NCI-H1105 treated with DMSO at 0.1 percent for 48 hours (cell line): ENCODE measurements around the gene CCDC107.

Experiments
- DNase-seq: peaks from one replicate; lab custom pipeline; 2025; lab: John Stamatoyannopoulos, UW

CCDC107 gene

GRCh38 chr9:35684921-35685320 is 26.8 kb downstream of the CCDC107 start:
- DNase-seq = no peak

GRCh38 chr9:35685506-35685905 is 27.4 kb downstream of the CCDC107 start:
- DNase-seq = no peak

DNA sequence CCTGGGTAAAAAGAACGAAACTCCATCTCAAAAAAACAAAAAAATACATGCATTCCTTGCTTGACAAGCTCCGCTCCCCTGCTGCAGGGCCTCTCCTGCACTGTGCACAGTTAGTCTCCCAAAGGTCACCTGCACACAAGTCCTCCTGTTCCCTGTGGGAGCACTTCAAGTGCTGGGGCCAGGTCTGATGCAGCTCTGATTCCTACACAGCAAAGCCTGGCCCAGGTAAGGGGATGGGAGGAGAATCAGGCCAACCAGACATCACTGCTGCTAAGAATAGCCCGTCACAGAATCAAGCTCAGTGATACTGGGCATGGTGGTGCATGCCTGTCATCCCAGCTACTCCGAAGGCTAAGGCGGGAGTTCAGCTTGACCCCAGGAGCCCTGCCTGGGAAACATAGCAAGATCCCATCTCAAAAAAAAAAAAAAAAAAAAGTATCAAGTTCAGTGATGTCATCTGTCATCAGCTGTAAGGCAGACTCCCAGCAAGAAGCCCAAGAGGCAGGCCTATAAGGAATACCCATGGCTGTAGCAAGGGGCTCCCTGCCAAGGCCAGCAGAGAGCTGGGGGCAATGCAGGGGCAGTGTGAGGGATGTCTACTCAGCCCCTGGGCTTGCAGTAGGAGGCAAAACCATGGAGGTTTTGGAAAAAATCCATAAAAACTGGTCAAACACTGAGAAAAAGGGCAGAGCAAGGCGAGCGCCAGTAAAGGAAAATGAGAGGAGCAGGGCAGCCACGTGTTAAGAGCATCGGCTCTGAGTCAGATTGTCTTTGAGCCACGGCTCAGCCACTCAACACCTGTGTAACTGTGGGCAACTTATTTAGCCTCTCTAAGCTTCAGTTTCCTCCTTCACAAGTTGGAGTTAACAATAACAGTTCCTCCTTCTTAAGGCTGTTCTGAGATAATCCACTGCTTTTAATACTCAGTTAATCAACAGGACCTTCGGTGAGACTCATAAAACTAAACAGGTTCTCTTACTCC is 28.4 kb downstream of the CCDC107 start:
- DNase-seq = no peak

DNA sequence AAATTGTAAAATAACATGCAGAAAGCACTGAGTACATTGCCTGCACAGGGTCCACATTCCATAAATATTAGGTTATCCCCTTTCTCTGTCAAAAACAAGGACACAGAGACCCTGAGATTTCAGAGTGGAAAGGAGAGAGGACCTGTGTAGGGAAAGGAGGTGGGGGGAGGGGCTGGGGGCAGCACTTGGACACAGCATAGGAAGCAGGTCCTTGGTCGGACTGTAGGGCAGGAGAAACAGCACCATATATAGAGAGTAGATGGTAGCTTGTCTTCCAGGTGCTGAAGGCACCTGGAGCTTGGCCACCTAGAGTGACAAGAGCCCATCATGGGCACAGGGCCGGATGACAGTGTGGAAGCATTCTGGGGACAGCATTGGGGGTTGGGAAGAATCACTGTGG is 29.2 kb downstream of the CCDC107 start:
- no peak for DNase-seq

DNA sequence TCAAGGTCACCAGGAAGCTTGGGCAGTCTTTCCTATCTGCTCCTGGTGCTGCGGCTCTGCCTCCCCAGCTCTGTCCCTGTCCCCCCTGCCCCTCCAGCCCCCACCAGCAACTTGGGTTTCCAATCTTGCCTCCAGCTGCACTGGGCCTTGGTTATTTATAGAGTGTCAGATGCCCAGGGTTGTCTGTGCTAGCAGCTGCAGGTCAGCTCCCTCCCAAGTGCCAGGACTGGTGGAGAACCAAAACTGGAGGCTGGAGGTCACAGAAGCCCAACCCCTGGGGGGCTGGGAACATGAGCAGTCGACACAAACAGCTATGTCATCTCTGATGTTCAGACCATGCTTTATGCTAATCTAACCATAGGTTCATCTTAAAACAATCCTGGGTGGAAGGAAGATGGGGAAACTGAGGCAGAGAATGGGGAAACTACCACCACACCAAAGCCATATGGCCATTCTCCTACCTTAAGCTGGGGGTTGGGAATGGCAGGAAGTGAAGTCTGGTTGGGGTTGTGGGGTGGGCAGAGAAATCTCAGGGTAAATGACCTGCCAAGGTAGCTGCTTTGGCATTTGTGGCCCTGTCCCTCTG is 30.0 kb downstream of the CCDC107 start:
- DNase-seq = no peak

DNA sequence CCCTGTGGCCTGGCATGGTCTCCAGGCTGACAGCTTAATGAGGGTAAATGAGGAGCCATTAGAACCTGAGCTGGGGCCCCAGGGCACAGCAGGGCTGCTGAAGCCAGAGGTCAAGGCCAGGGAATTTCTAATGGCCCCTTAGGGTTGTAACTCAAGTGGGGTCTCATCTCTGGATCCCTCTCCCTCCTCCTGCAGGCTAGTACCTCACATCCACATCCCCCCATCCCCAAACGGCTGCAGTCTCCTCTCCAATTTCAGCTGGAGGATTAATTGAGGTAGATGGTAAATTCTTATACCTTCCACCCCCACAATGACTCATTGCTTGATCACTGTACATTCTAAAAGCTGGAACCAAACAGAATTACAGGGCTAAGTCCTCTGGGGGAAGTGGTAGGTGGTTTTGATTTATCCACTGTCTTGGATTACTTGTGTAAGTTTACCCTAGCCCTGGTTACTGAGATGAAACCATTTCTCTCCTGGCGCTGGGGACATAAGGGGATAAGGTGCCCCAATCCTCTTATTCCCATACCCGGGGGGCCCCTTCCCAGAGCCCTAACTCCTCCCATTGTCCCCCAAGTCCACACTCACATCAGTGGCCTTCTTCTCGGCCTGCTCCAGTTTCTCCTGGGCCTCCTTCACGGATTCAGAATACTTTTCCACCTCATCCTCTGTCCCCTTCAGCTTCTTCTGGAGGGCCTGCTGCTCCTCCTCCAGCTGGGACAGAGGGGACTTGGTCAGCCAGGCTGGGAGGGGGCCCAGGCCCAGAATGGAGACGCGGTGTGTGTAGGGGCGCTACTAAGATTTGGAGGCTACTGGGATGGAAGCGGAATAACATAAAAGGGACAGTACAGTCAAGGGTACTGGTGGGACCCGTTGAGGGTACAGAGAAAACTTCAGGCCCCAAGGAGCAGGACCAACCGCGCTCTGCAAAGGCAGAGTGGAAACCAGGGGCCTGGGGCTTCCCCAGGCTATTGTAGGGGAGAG is 30.8 kb downstream of the CCDC107 start:
- no peak for DNase-seq

DNA sequence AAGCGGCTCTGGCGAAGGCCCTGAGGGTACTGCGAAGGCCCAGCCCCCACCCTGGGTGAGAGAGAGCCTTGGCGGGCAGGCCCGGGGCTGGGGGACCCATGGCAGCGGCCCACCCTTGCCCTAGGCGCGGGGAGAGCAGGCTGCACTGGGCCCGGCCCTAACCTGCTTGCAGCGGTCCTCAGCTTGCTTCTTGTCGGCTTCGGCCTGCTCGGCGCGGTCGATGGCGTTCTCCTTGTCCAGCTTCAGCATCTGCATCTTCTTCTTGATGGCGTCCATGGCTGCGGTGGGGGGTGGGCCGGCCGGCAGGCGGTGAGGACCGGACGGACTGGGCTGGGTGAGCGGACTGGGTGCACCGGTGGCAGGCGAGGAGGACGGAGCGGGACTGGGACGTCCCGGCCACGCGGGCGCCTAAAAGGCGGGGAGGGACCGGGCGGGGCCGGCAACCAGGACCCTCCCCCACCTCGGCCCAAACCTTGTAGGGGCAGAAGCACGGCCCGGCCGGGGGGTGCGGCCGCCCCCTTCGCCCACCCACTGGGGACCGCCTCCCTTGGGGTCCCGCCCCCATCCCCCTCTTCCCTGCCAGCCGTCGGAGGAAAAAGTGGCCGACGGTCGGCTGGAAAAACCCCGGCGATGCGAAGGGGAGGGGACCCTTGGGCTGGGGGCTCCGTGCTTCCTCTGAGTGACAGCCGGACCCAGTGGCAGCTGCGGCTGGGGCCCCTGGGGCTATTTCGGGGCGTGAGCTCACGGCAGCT is 31.6 kb downstream of the CCDC107 start, which contains the start of gene TPM2:
Gene TPM2 (minus strand): TSS at position 384 of the 752 bp plus-strand sequence. CDS start 108 bp downstream, at position 276.
- no peak for DNase-seq

GRCh38 chr9:35690294-35690613 is 32.2 kb downstream of the CCDC107 start:
- no peak for DNase-seq

- peak; percentile 2 for DNase-seq
Observed at GRCh38 chr9:35690614-35691333, 32.7 kb downstream of the CCDC107 start.

DNA sequence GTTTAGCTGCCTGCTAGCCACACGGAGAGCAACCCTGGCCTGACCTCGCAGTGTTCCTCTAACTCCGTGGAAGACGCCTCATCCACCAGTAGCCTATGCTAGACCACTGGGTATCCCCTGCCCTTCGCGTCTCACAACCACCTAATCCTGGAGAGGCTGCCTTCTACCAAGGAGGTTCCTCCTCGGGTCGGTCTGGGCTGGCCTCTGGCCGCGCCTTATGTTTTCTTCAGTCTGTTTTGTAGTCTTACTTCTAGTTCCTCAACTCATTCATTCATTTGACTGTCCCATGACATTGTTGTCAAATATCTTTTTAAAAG is 33.2 kb downstream of the CCDC107 start:
- no peak for DNase-seq

DNA sequence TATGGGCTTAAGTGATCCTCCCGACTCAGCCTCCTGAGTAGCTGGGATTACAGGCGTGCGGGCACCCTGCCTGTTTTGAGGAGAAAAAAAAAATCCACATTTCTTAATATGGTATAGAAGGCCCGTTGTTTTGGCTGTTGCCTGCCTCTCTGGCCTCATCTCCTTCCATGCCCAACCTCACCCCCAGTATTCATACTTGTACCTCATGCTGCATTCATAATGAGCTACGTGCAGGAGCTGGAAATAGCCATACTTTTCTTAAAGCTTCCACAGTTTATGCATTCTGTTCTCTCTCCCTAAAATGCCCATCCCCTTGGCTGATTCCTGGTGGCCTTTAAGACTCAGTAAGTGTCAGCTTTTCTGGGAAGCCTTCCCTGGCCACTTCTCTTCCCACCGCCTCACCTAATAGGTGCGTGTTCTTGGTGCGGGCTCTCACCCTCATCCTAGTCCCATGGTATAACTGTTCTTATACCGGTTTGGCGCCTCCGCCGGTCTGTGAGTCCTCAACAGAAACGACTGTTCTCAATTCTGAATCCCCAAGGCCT is 33.7 kb downstream of the CCDC107 start:
- no peak for DNase-seq

DNA sequence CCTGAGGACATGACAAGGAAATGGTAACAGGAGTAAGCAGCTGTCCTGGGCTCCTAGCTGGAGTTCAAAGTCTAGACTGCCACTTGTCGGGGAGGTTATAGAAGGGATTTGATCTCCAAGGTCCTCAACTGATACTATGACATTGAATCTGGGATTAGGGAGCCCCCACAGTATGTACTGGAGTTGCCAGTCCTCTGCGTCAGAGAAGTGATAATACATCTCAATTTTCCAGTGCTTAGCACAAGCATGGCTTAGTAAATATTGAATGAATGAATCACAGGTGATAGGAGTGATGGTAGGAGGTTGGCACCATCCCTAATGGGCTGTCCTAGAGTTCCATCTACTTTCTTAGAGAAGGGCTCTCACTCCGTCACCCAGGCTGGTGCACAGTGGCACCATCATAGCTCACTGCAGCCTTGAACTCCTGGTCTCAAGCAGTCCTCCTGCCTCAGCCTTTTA is 37.9 kb downstream of the CCDC107 start:
- DNase-seq = no peak

GRCh38 chr9:35696520-35697215 is 38.6 kb downstream of the CCDC107 start:
- peak; percentile 36 for DNase-seq

DNA sequence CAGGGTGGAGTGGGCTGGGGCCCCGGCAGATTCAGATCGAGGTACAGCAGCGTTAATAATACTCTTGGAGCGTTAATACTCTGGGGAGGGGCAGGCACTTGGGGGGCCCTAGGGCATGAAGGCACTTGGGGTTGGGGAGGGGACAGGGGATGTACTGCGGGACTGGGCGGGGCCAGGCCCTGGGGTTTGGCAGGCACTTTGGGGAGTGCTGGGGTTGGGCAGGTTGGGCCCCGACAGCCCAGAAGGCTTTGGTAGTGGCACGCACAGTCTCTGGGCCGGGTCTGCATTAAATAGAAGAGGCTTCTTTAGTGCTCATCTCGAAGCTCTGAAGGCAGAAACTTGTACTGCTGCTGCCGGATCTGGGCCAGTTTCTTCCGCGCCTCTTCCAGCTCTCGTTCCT is 39.4 kb downstream of the CCDC107 start:
- no peak for DNase-seq

DNA sequence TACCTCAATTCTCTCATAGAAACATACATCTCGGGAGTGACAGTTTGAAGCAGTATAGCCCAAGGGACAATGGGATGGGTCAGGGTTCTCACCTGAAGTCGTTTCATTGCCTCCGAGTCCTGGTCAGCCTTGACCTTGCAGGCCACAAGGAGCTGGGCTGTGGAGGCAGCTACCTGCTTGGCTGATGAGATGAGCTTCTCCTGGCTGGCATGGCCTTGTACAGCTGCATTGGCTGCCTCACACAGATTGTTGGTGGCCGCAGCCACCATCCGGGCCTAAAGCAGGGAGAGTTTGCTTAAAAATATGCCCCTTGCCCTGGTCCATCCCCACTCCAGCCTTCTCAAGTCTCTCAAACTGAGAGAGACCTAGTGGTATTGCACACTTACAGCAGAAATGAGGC is 40.1 kb downstream of the CCDC107 start:
- DNase-seq = no peak

- no peak for DNase-seq
Observed at GRCh38 chr9:35700031-35700430, 41.9 kb downstream of the CCDC107 start.

DNA sequence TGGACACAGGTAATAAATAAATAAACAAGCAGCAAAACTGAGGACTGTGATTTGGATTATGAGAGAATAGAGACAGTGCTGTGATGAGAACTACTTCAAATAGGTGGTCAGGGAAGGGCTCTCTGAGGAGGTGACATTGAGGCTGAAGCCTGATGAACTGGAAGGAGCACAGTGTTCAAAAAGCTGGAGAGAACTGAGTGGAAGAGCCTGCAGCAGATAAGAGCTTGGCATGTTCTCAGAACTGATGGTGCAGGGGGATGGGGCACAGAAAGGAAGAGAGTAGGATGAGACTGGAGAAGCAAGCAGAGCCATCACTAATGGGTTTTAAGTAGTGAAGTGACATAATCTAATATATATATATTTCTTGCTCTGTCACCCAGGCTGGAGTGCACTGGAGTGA is 42.9 kb downstream of the CCDC107 start:
- DNase-seq = no peak

DNA sequence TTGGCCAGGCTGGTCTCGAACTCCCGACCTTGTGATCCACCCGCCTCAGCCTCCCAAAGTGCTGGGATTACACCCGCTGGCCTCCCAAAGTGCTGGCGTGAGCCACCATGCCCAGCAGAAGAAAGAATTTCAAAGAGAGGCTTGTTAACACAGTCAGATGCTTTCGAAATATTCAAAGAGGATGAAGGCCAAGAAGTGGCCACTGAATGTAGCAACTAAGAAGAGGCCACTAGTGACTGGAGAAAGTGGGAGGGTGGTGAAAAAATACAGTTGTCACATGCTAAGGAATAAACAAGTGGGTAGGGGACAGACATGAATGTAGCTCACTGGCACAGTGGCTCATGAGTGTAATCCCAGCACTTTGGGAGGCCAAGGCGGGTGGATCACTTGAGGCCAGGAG is 44.6 kb downstream of the CCDC107 start:
- DNase-seq = no peak

DNA sequence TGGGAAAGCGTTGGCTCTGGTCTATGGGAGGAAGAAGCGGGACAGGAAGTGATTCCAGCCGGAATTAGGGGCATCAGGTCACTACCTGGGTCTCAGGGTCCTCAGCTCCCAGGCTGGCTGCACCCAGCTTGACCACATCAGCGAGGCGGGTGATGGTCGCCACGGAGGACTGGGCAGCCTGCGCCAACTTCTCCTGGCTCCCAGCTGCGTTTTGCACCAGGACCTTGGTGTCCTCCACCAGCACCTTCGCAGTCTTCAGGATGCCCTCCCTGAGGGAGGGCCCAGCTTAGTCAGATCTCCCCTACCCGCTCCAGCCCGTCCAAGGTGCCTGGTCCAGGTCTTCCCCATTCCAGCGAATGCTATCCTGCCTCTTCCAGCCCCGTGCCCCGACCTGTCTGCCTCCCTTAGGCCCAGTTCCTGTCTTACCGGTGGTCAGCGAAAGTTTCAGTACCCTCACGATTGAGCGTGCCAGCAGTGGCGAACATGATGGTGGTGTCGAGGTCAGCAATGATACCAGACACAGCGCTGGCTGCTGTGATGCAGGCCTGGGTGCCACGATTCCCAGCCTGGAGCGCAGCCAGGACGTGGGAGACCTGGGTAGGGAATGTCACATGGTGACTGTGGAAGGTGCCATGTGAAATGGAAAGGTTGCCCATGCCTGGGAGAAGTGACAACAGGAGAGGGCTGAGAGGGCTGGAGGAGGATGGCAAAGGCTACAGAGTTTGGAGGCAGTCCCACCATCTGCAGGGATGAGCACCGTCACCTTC is 46.0 kb downstream of the CCDC107 start:
- DNase-seq = no peak
